Testis (tissue), 2 donors: ENCODE data around the gene DIAPH3.

Experiments used
- CTCF ChIP-seq, 3 experiments: fragments of 450-650 bp in 2 of 3; fragments of 200-600 bp in 1 of 3; sonication (generic) in 1 of 3; IDR thresholded peaks; one replicate each; pipeline ENCODE4 v1.5.1; 2016 to 2019; ENCODE audit warnings: antibody characterized with exemption in 3 of 3, mild to moderate bottlenecking in 2 of 3, moderate library complexity in 1 of 3
- POLR2A ChIP-seq: fragments of 450-650 bp; IDR thresholded peaks from one replicate; pipeline ENCODE4 v1.6.1; 2017; ENCODE audit warnings: antibody characterized with exemption, mild to moderate bottlenecking, moderate library complexity

- TF ChIP-seq CTCF (IDR thresholded peaks at IDR 0.05), result no peak
- TF ChIP-seq POLR2A, result no peak
Measured at GRCh38 chr13:60138674-60139073, 25.1 kb downstream of the DIAPH3 start.
